NCI-H1436 (cell line): ENCODE measurements around the gene TBC1D30.

Experiments used
- DNase-seq: peaks from one replicate; lab custom pipeline; 2025; lab: John Stamatoyannopoulos, UW

TBC1D30 gene

DNA sequence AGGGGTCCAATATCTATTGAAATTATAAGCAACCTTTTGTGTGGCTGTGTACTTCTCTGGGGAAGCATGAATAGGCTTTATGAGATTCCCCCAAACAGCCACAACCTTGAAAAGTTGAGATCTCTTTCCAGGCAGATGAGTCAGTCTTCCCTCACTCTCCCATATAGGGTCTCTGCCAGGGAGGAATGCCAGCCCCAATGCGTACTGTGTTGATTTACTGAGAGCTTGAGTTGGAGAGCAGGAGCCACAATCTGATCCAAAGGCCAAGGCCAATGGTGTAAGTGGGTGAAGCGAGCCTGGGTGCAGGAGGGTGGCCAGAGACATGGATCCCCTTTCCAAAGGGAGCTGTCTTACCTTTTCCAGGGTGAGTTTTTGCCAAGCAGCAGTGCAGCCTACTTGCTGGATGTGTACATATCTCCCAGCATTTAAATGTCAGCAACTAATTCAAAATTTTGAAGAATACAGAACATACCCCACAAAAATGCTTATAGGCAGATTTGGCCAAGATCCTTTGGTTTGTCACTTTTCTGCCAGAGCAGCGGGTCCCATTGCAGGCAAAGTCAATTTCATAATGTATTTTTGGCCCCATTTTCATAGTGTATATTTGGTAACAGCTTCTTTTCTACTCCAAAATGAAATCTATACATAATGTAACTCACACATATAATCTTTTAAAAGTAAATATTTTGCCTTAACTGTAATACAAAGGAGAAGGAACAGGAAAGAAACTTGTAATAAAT is 88.2 kb downstream of the TBC1D30 start:
- DNase-seq: no peak

DNA sequence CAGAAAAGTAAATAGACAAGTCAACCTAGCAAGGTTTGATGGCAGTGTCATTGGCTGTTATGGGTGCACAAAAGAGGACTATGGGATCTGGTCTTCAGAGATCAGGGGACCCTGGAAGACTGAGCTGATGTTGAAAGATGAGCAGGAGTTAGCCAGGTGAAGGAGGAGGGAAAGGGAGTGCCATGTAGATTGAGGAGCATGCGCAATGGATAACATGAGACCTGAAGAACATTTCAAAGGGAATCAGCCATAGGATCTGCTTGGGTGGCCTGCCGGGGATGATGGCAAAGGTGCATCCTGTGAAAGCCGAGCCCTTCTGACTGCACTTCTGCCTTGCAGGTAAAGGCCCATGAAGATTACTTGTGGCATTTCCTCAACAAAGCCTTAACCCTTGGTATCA is 90.8 kb downstream of the TBC1D30 start:
- no peak for DNase-seq

DNA sequence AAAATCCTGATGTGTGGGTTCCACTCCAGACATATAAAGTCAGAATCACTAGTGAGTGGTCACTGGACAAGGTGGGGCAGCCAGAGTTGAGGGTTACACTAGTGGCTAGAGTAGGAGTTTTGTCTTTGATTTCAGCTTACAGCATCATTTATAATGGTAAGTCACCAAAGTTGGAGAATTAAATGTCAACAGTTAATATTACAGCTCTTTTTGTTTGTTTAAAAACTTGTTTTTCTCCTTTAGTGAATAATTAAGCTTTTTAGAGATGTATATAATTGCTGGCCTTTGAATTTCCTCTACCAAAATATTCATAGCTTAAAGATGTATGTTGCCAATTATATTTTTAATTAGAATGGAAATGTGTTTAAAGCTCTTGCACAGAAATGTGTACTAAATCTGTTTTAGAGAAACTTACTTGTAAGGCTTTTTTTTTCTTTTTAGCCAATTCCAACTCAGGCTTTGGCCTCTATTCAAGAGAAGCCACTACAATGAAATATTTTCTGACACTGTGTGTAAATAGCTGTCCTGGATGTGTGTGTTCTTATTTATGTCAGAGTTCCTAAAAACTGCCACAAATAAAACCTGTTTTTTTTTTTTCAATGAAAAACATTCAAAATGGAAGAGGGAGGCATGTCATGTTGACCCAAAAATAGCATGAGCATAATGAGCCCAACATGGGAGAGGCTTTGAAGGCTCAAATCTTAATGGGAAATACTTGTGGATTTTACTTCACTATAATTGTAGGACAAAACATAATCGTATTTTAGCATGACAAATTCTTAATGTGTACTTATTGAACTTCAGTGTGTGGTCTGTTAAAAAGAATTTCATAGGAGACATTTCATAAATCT is 92.2 kb downstream of the TBC1D30 start:
- DNase-seq: no peak

DNA sequence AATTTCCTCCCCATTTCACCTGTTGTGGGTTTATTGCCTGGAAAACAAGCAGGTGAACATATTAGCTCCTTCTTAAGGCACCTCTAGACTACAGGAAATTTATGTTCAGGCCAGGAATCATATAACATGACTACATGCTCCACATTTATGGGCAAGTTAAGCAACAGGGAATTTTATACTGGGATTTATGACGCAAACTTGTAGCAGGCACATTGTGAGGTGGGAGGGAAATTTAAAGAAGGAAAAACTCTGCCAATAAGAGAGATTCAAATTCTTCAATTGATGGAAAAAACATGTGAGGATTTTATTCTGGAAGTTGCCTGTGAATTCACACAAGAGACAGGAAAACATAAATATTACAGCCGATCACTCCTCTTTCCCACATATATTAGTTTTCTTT is 93.9 kb downstream of the TBC1D30 start:
- DNase-seq: no peak

DNA sequence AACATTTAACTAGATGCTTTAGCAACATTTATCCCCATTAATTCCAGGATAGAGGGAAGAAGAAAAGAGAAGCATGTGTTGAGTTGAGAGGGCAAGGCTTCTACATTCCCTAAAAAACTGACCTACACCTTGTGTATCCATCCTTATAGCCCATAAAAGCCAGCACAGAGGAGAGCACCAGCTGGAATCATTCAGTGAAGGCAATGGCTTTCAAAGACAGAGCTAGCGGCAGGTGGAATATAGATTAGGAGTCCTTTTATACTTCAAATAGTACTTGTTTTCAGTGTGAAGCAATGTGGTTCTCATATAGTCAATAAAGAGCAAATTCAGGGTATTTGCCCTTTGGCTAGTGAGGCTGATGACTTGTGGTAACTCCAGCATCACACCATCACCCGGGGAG is 94.4 kb downstream of the TBC1D30 start:
- DNase-seq: no peak

DNA sequence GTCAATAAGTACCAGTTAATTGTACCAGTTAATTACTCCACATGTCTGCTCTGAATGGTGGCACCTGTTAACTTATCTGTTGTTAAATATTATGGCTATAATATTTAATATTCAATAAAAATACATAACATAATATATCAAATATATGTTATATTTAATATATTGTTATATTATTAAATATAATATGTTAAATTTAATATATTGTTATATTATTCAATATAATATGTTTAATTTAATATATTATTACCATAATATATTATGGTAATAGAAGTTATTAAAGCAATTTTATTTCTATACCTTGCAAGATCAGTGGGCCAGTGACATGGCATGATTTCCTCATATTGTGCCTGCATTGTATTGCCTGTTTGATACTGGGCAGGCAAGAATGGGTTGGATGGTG is 98.4 kb downstream of the TBC1D30 start:
- DNase-seq: no peak

DNA sequence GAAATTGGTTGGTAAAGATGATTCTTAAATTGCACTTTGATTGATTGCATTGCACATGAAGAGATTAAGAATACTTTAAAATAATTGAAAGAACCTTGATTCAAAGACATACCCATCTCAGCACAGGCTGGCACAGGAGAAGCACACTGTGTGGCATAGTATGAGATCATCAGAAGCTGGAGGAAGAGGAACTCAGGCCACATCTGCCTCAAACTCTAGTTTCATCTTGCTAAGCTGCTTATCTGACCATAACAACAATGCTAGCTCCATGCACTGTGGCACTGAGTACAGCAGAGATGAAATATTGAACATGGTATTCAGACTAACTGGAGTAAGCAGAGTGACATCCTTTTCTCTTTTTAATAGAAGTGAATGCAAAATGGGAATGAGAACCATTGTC is 99.1 kb downstream of the TBC1D30 start:
- no peak for DNase-seq
